HCT116 (cell line): Measurements from ENCODE around the gene PIGH.

Source experiments
- EGR1 ChIP-seq: IDR thresholded peaks from 2 replicates; pipeline ENCODE4 v1.6.1; 2012; ENCODE audit warnings: low read depth
- RAD21 ChIP-seq: IDR thresholded peaks from 2 replicates; pipeline ENCODE4 v1.6.1; 2012; ENCODE audit warnings: low read depth, mild to moderate bottlenecking

DNA sequence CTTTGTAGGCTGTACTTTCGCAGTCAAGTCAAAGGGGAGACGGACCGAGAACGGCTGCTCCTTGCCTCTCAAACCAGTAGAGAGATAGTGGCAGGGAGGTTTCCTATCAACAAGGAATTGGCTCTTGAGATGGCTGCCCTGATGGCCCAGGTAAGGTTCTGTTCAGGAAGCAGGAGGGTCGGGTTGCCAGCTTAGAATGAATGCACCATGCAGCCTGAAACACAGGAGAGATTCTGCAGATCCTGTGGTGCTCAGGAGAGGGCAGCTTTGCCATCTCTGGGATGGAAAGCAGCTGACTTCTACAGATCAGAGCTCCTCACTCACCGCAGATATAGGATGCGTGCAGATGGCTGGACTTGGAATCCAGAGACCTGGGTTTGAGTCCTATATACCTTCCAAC, 18.0 kb downstream of the PIGH start:
- TF ChIP-seq RAD21 (no peak), EGR1 (no peak)
